KMS-11 (cell line): Measurements from ENCODE around the gene MAP7.

Experiments
- H2AFZ ChIP-seq: fragments of 200-600 bp; sonication (generic); 2 replicates; pipeline ENCODE4 v1.6.1; 2016; ENCODE audit warnings: antibody characterized with exemption, mixed run types, low read depth
- H3K27ac ChIP-seq: fragments of 200-600 bp; sonication (generic); 2 replicates; pipeline ENCODE4 v1.6.1; 2016; ENCODE audit warnings: mild to moderate bottlenecking, mixed run types
- H3K27me3 ChIP-seq: fragments of 200-600 bp; sonication (generic); 2 replicates; pipeline ENCODE4 v1.6.1; 2017; ENCODE audit warnings: mild to moderate bottlenecking, low read depth, mixed run types, moderate library complexity; ENCODE audit not compliant: insufficient read depth
- H3K36me3 ChIP-seq: fragments of 200-600 bp; sonication (generic); 2 replicates; pipeline ENCODE4 v1.6.1; 2017; ENCODE audit warnings: mild to moderate bottlenecking, mixed run types; ENCODE audit not compliant: insufficient read depth
- H3K4me1 ChIP-seq: fragments of 200-600 bp; sonication (generic); 2 replicates; pipeline ENCODE4 v1.6.1; 2016; ENCODE audit warnings: mild to moderate bottlenecking, low read depth, mixed run types; ENCODE audit not compliant: poor library complexity, severe bottlenecking
- H3K4me2 ChIP-seq: fragments of 200-600 bp; sonication (generic); 2 replicates; pipeline ENCODE4 v1.7.0; 2016; ENCODE audit warnings: mild to moderate bottlenecking, mixed run types
- H3K4me3 ChIP-seq: fragments of 200-600 bp; sonication (generic); IDR thresholded peaks from 2 replicates; pipeline ENCODE4 v1.6.1; 2017; ENCODE audit warnings: low read depth, low read length, mixed read lengths; ENCODE audit not compliant: insufficient read depth
- H3K79me2 ChIP-seq: fragments of 200-600 bp; sonication (generic); 2 replicates; pipeline ENCODE4 v1.6.1; 2016; ENCODE audit warnings: low read depth, mixed run types; ENCODE audit not compliant: insufficient read depth
- H3K9ac ChIP-seq: fragments of 200-600 bp; sonication (generic); 2 replicates; pipeline ENCODE4 v1.6.1; 2016; ENCODE audit warnings: mild to moderate bottlenecking, mixed run types
- H4K20me1 ChIP-seq: fragments of 200-600 bp; sonication (generic); 2 replicates; pipeline ENCODE4 v1.6.1; 2016; ENCODE audit warnings: mild to moderate bottlenecking, mixed run types; ENCODE audit not compliant: insufficient read depth
- TF ChIP-seq, protein P1 (sequence below): fragments of 200-600 bp; sonication (generic); conservative IDR thresholded peaks from 2 replicates; pipeline ENCODE4 v1.6.1; 2017; ENCODE audit warnings: low read depth, mild to moderate bottlenecking, antibody characterized with exemption, low read length, moderate library complexity, mixed read lengths

MAP7 gene

GRCh38 chr6:136324686-136325380 lies 225.4 kb downstream of the MAP7 start:
- H3K4me2 ChIP-seq: no peak overlapping the region
- no peak overlapping the region for H2AFZ ChIP-seq
- no peaks in the 10 kb centered on the region for H3K36me3 ChIP-seq
- no peak overlapping the region for H3K4me3 ChIP-seq
- TF ChIP-seq, protein P1, sequence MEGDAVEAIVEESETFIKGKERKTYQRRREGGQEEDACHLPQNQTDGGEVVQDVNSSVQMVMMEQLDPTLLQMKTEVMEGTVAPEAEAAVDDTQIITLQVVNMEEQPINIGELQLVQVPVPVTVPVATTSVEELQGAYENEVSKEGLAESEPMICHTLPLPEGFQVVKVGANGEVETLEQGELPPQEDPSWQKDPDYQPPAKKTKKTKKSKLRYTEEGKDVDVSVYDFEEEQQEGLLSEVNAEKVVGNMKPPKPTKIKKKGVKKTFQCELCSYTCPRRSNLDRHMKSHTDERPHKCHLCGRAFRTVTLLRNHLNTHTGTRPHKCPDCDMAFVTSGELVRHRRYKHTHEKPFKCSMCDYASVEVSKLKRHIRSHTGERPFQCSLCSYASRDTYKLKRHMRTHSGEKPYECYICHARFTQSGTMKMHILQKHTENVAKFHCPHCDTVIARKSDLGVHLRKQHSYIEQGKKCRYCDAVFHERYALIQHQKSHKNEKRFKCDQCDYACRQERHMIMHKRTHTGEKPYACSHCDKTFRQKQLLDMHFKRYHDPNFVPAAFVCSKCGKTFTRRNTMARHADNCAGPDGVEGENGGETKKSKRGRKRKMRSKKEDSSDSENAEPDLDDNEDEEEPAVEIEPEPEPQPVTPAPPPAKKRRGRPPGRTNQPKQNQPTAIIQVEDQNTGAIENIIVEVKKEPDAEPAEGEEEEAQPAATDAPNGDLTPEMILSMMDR: no peak
- no peaks in the 10 kb centered on the region for H3K79me2 ChIP-seq
- H3K9ac ChIP-seq: no peak overlapping the region
- no peaks in the 10 kb centered on the region for H3K4me1 ChIP-seq
- H4K20me1 ChIP-seq: no peaks in the 10 kb centered on the region
- H3K27ac ChIP-seq: no peak overlapping the region
- H3K27me3 ChIP-seq: no peaks in the 10 kb centered on the region

- no peak overlapping the region for H3K4me3 ChIP-seq
- no peaks in the 10 kb centered on the region for H3K79me2 ChIP-seq
- H3K9ac ChIP-seq: no peak overlapping the region
- H3K4me2 ChIP-seq: no peak overlapping the region
- no peaks in the 10 kb centered on the region for H3K36me3 ChIP-seq
- no peak overlapping the region for H3K27ac ChIP-seq
- H3K27me3 ChIP-seq: no peaks in the 10 kb centered on the region
- H3K4me1 ChIP-seq: no peaks in the 10 kb centered on the region
- TF ChIP-seq, protein P1: no peak
- H2AFZ ChIP-seq: no peak overlapping the region
- H4K20me1 ChIP-seq: no peaks in the 10 kb centered on the region
Measured at GRCh38 chr6:136323431-136324112, 226.7 kb downstream of the MAP7 start.

DNA sequence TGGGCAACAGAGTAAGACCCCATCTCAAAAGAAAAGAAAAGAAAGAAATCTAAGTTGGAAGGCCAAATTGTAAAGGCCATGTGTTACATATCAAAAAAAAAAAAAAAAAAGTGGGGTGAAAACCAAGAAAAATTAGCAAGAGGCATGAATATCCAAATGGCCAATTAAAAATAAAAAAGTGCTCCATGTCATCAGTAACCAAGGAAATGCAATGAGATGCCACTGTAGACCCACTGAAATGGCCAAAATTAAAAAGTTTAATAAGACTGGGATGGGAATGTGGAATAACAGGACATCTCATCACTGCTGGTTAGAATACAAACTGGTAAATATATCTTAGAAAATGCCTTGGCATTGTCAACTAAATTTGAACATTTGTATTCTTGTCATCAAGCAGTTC lies 230.5 kb downstream of the MAP7 start:
- Histone ChIP-seq H2AFZ (no peak overlapping the region), H3K36me3 (no peaks in the 10 kb centered on the region)

GRCh38 chr6:136318676-136319075 lies 231.5 kb downstream of the MAP7 start:
- H3K4me1 ChIP-seq: no peaks in the 10 kb centered on the region
- no peaks in the 10 kb centered on the region for H3K79me2 ChIP-seq
- H3K4me2 ChIP-seq: no peak overlapping the region
- no peaks in the 10 kb centered on the region for H4K20me1 ChIP-seq
- TF ChIP-seq, protein P1: no peak
- no peak overlapping the region for H2AFZ ChIP-seq
- H3K27me3 ChIP-seq: no peaks in the 10 kb centered on the region
- H3K9ac ChIP-seq: no peak overlapping the region
- H3K36me3 ChIP-seq: no peaks in the 10 kb centered on the region
- no peak overlapping the region for H3K4me3 ChIP-seq
- no peak overlapping the region for H3K27ac ChIP-seq

More for the DNA sequence above, 230.5 kb downstream of the MAP7 start:
- TF ChIP-seq, protein P1: no peak
- no peaks in the 10 kb centered on the region for H3K27me3 ChIP-seq
- no peaks in the 10 kb centered on the region for H3K4me1 ChIP-seq
- H3K4me2 ChIP-seq: no peak overlapping the region
- no peak overlapping the region for H3K27ac ChIP-seq
- H3K4me3 ChIP-seq: no peak overlapping the region
- H3K9ac ChIP-seq: no peak overlapping the region
- no peaks in the 10 kb centered on the region for H3K79me2 ChIP-seq
- no peaks in the 10 kb centered on the region for H4K20me1 ChIP-seq
